ENCODE results near the gene KRTAP10-10.
"Not testable (repeated sequence)": the region's sequence is repeated elsewhere in the genome, so short reads cannot be mapped to it uniquely, and the experiment has no call there.

KRTAP10-10 gene

GRCh38 chr21:44650973-44651675 lies 14.0 kb downstream of the KRTAP10-10 start:
- no peak for DNase-seq

- no peak for DNase-seq
These were observed 16.0 kb downstream of the KRTAP10-10 start for GRCh38 chr21:44653123-44653522.

- no peak for DNase-seq
These were observed 16.8 kb downstream of the KRTAP10-10 start for GRCh38 chr21:44653656-44654575.

GRCh38 chr21:44654576-44655175 lies 17.5 kb downstream of the KRTAP10-10 start, which contains the start of gene KRTAP12-4:
TSS of gene KRTAP12-4 (minus strand) at chr21:44654659. CDS start at chr21:44654614, 45 bp downstream.
- no peak for DNase-seq

GRCh38 chr21:44656868-44657267 lies 19.7 kb downstream of the KRTAP10-10 start:
- DNase-seq, result no peak

GRCh38 chr21:44657635-44658540 lies 20.7 kb downstream of the KRTAP10-10 start, which contains the start of gene KRTAP12-3:
TSS of gene KRTAP12-3 (plus strand) at chr21:44657932. CDS start at chr21:44657980, 48 bp downstream.
- DNase-seq, result no peak

GRCh38 chr21:44658541-44658910 lies 21.4 kb downstream of the KRTAP10-10 start:
- DNase-seq, result no peak

GRCh38 chr21:44658913-44659595 lies 21.9 kb downstream of the KRTAP10-10 start:
- no peak for DNase-seq

- not testable (repeated sequence) for DNase-seq
These were observed 24.4 kb downstream of the KRTAP10-10 start for GRCh38 chr21:44661567-44661966.

- DNase-seq, result no peak
These were observed 27.5 kb downstream of the KRTAP10-10 start for GRCh38 chr21:44664691-44665090.

- DNase-seq, result no peak
These were observed 29.5 kb downstream of the KRTAP10-10 start, which contains the start of gene KRTAP12-2 for GRCh38 chr21:44666401-44667320. TSS of gene KRTAP12-2 (minus strand) at chr21:44666927. CDS start at chr21:44666886, 41 bp downstream.

GRCh38 chr21:44667612-44668011 lies 30.5 kb downstream of the KRTAP10-10 start:
- no peak for DNase-seq

GRCh38 chr21:44670642-44671432 lies 33.7 kb downstream of the KRTAP10-10 start:
- no peak for DNase-seq

- no peak for DNase-seq
These were observed 34.8 kb downstream of the KRTAP10-10 start for GRCh38 chr21:44671911-44672310.

GRCh38 chr21:44677881-44678280 lies 40.7 kb downstream of the KRTAP10-10 start:
- no peak for DNase-seq

- DNase-seq, result no peak
These were observed 44.0 kb downstream of the KRTAP10-10 start for GRCh38 chr21:44681152-44681551.

GRCh38 chr21:44681861-44682579 lies 44.9 kb downstream of the KRTAP10-10 start, which contains the start of gene KRTAP12-1:
TSS of gene KRTAP12-1 (minus strand) at chr21:44682163. CDS start at chr21:44682123, 40 bp downstream.
- no peak for DNase-seq

- no peak for DNase-seq
These were observed 45.5 kb downstream of the KRTAP10-10 start for GRCh38 chr21:44682580-44683151.

Measured in right kidney (tissue), 1 donor.